H1 (cell line): ENCODE results near the gene MSL3B.

Experiments
- CTCF ChIA-PET: fragments of 300-600 bp; sonication (Branson Sonifier 250); formaldehyde crosslinking; loops from one replicate; lab custom pipeline; 2021; ENCODE audit not compliant: partially characterized antibody; lab: Charles Lee
- POLR2A ChIA-PET: fragments of 300-600 bp; sonication (Branson Sonifier 250); formaldehyde crosslinking; loops from one replicate; lab custom pipeline; 2021; ENCODE audit warnings: inconsistent platforms; ENCODE audit not compliant: partially characterized antibody; lab: Charles Lee
- DNase-seq, 2 experiments: peaks; one replicate each; pipeline versions ENCODE4 v3.0.0 to v3.0.0-alpha.2; 2010 to 2022; ENCODE audit warnings: low spot score in 2 of 2, low read depth in 1 of 2, mixed read lengths in 1 of 2
- FAIRE-seq: peaks from 2 replicates; lab custom pipeline; 2011; peaks lifted over from hg19 to GRCh38; lab: Jason Lieb, UNC
- H2AFZ ChIP-seq: 2 replicates; pipeline ENCODE4 v1.8.1; 2012; ENCODE audit warnings: low read length, inconsistent platforms
- H2AK5ac ChIP-seq: 2 replicates; pipeline ENCODE4 v1.6.1; 2013; ENCODE audit warnings: low read depth, low read length
- H2BK120ac ChIP-seq: replicated peaks from 2 replicates; pipeline ENCODE3; 2013; ENCODE audit warnings: low read depth, low read length, inconsistent platforms
- H2BK12ac ChIP-seq: 2 replicates; pipeline ENCODE4 v1.6.1; 2013; ENCODE audit warnings: low read depth, low read length
- H2BK15ac ChIP-seq: 2 replicates; pipeline ENCODE4 v1.6.1; 2013; ENCODE audit warnings: low read length
- H2BK20ac ChIP-seq: 2 replicates; pipeline ENCODE4 v1.6.1; 2013; ENCODE audit warnings: low read length
- H2BK5ac ChIP-seq: 2 replicates; pipeline ENCODE4 v1.6.1; 2013; ENCODE audit warnings: low read depth, low read length
- H3K14ac ChIP-seq: 2 replicates; pipeline ENCODE4 v1.6.1; 2013; ENCODE audit warnings: inconsistent platforms; ENCODE audit not compliant: insufficient read length
- H3K18ac ChIP-seq: 2 replicates; pipeline ENCODE4 v1.6.1; 2013; ENCODE audit warnings: low read length; ENCODE audit errors: extremely low read depth
- H3K23ac ChIP-seq: 2 replicates; pipeline ENCODE4 v1.6.1; 2013; ENCODE audit warnings: inconsistent platforms; ENCODE audit not compliant: insufficient read length
- H3K23me2 ChIP-seq: 2 replicates; pipeline ENCODE4 v1.6.1; 2013; ENCODE audit warnings: low read depth, low read length
- H3K27ac ChIP-seq: 2 replicates; pipeline ENCODE4 v1.6.1; 2011; ENCODE audit warnings: low read depth, low read length, inconsistent platforms
- H3K27me3 ChIP-seq, 4 experiments: replicated peaks in 1 of 4; 1 replicate in 1 of 4; 2 replicates in 3 of 4; pipeline versions ENCODE4 v1.6.1 to v1.8.1; 2011 to 2013; ENCODE audit warnings: low read length in 3 of 4, mild to moderate bottlenecking in 3 of 4, inconsistent platforms in 2 of 4, mixed read lengths in 2 of 4, moderate library complexity in 1 of 4; ENCODE audit not compliant: control insufficient read depth in 3 of 4, insufficient read depth in 3 of 4; ENCODE audit errors: extremely low read depth in 1 of 4
- H3K36me3 ChIP-seq, 4 experiments: 2 replicates each; pipeline versions ENCODE4 v1.6.1 to v1.8.1; 2011 to 2013; ENCODE audit warnings: mild to moderate bottlenecking in 4 of 4, low read length in 3 of 4, moderate library complexity in 2 of 4, control low read depth in 1 of 4, inconsistent platforms in 1 of 4; ENCODE audit not compliant: insufficient read depth in 4 of 4, control insufficient read depth in 2 of 4
- H3K4ac ChIP-seq: replicated peaks from 2 replicates; pipeline ENCODE3; 2013; ENCODE audit warnings: low read length, low read depth, mixed read lengths, inconsistent platforms; ENCODE audit not compliant: insufficient read length
- H3K4me1 ChIP-seq, 4 experiments: replicated peaks in 1 of 4; 1 replicate in 1 of 4; 2 replicates in 3 of 4; pipeline versions ENCODE4 v1.6.1 to v1.8.1; 2011 to 2013; ENCODE audit warnings: low read length in 3 of 4, inconsistent platforms in 2 of 4, mixed read lengths in 1 of 4; ENCODE audit not compliant: insufficient read depth in 4 of 4, control insufficient read depth in 3 of 4
- H3K4me2 ChIP-seq, 2 experiments: 2 replicates each; pipeline versions ENCODE4 v1.6.1 to v1.8.1; 2011 to 2013; ENCODE audit warnings: low read depth in 2 of 2, low read length in 2 of 2, control low read depth in 1 of 2, inconsistent platforms in 1 of 2, mild to moderate bottlenecking in 1 of 2; ENCODE audit not compliant: insufficient read depth in 1 of 2
- H3K4me3 ChIP-seq, 4 experiments: fragments of 200-600, 300-600 bp in 1 of 4; sonication (generic), shearing (Covaris generic), sonication (Bioruptor Twin) in 1 of 4; 2 replicates each; pipeline versions ENCODE4 v1.5.1 to v1.8.1; 2011 to 2016; ENCODE audit warnings: low read length in 4 of 4, low read depth in 3 of 4, control low read depth in 2 of 4, inconsistent platforms in 2 of 4, mild to moderate bottlenecking in 2 of 4, mixed read lengths in 1 of 4, moderate library complexity in 1 of 4; ENCODE audit not compliant: insufficient read depth in 2 of 4; ENCODE audit errors: extremely low read depth in 1 of 4
- H3K56ac ChIP-seq: replicated peaks from 2 replicates; pipeline ENCODE3; 2013; ENCODE audit warnings: low read depth, mild to moderate bottlenecking, mixed read lengths, low read length, inconsistent platforms; ENCODE audit not compliant: insufficient read length
- H3K79me1 ChIP-seq: 2 replicates; pipeline ENCODE4 v1.6.1; 2013; ENCODE audit warnings: low read depth, low read length, control low read depth
- H3K79me2 ChIP-seq, 2 experiments: 2 replicates each; pipeline versions ENCODE4 v1.6.1 to v1.8.1; 2012 to 2013; ENCODE audit warnings: low read length in 2 of 2, mild to moderate bottlenecking in 2 of 2, inconsistent platforms in 1 of 2; ENCODE audit not compliant: insufficient read depth in 2 of 2, control insufficient read depth in 1 of 2
- H3K9ac ChIP-seq, 4 experiments: replicated peaks in 1 of 4; 1 replicate in 1 of 4; 2 replicates in 3 of 4; pipeline versions ENCODE4 v1.6.1 to v1.8.1; 2011 to 2013; ENCODE audit warnings: low read depth in 3 of 4, low read length in 3 of 4, control low read depth in 2 of 4, mild to moderate bottlenecking in 2 of 4, moderate library complexity in 2 of 4, inconsistent platforms in 1 of 4; ENCODE audit errors: extremely low read depth in 1 of 4
- H3K9me3 ChIP-seq, 2 experiments: 2 replicates each; pipeline versions ENCODE4 v1.6.1 to v1.8.1; 2012 to 2013; ENCODE audit warnings: mild to moderate bottlenecking in 2 of 2, moderate library complexity in 2 of 2, control low read depth in 1 of 2, inconsistent platforms in 1 of 2, low read depth in 1 of 2, low read length in 1 of 2, mixed read lengths in 1 of 2; ENCODE audit not compliant: insufficient read depth in 2 of 2
- H4K20me1 ChIP-seq, 2 experiments: replicated peaks in 1 of 2; 2 replicates each; pipeline versions ENCODE3 to v1.8.1; 2011 to 2013; ENCODE audit warnings: inconsistent platforms in 2 of 2, low read length in 2 of 2, mild to moderate bottlenecking in 1 of 2; ENCODE audit not compliant: insufficient read depth in 2 of 2, control insufficient read depth in 1 of 2
- H4K5ac ChIP-seq: 2 replicates; pipeline ENCODE4 v1.6.1; 2013; ENCODE audit warnings: low read length, low read depth, mixed read lengths, inconsistent platforms; ENCODE audit not compliant: insufficient read length
- H4K8ac ChIP-seq: 2 replicates; pipeline ENCODE4 v1.8.0; 2013; ENCODE audit warnings: mild to moderate bottlenecking, moderate library complexity, low read length, inconsistent platforms; ENCODE audit not compliant: insufficient read depth; ENCODE audit errors: extremely low read depth
- H4K91ac ChIP-seq: replicated peaks from 2 replicates; pipeline ENCODE3; 2013; ENCODE audit warnings: low read length, mixed read lengths, inconsistent platforms; ENCODE audit not compliant: insufficient read length
- CEBPB ChIP-seq: IDR thresholded peaks from 2 replicates; pipeline ENCODE4 v1.6.1; 2012; ENCODE audit warnings: low read depth, low read length
- HDAC2 ChIP-seq, 2 experiments: fragments of 300-600 bp in 1 of 2; sonication (generic) in 1 of 2; IDR thresholded peaks; 2 replicates each; pipeline ENCODE4 v1.6.1; 2011 to 2012; ENCODE audit warnings: low read depth in 2 of 2, low read length in 2 of 2, mild to moderate bottlenecking in 2 of 2, moderate library complexity in 2 of 2, borderline replicate concordance in 1 of 2, inconsistent platforms in 1 of 2
- KDM1A ChIP-seq: fragments of 200-600, 300-600 bp; sonication (generic); IDR thresholded peaks from 2 replicates; pipeline ENCODE4 v1.7.1; 2016; ENCODE audit warnings: mild to moderate bottlenecking, low read length, borderline replicate concordance
- POU5F1 ChIP-seq: IDR thresholded peaks from 2 replicates; pipeline ENCODE4 v1.6.1; 2011; ENCODE audit warnings: low read depth, mild to moderate bottlenecking, low read length, moderate library complexity
- RAD21 ChIP-seq, 2 experiments: IDR thresholded peaks in 1 of 2; conservative IDR thresholded peaks in 1 of 2; 2 replicates each; pipeline ENCODE4 v1.6.1; 2011; ENCODE audit warnings: low read depth in 2 of 2, low read length in 2 of 2, improper control_type of control experiment in 1 of 2, inconsistent platforms in 1 of 2, mild to moderate bottlenecking in 1 of 2, moderate library complexity in 1 of 2
- RFX5 ChIP-seq: IDR thresholded peaks from 2 replicates; pipeline ENCODE4 v1.6.1; 2011; ENCODE audit warnings: low read depth, low read length, improper control_type of control experiment, borderline replicate concordance
- SIRT6 ChIP-seq: IDR thresholded peaks from one replicate; pipeline ENCODE4 v1.7.1; 2012; ENCODE audit warnings: low read length, inconsistent platforms
- ZNF274 ChIP-seq: IDR thresholded peaks from 2 replicates; pipeline ENCODE4 v1.7.0; 2012; ENCODE audit warnings: low read length, borderline replicate concordance; ENCODE audit errors: extremely low read depth
- WGBS, 2 experiments: shearing (Covaris generic) in 1 of 2; methylation state at CpG; one replicate each; pipeline versions ENCODE4 v1.1.6 to v1.1.7; 2013 to 2015; ENCODE audit warnings: low lambda C conversion rate in 2 of 2, mixed read lengths in 2 of 2, inconsistent platforms in 1 of 2, low coverage in 1 of 2, missing lambda C conversion rate in 1 of 2; ENCODE audit not compliant: insufficient replicate concordance in 2 of 2, insufficient coverage in 1 of 2, insufficient read length in 1 of 2; ENCODE audit errors: extremely low coverage in 1 of 2, missing lambda C conversion rate in 1 of 2; 5-methylcytosine and 5-hydroxymethylcytosine counted together

The MSL3B gene

GRCh38 chr2:233907627-233908026 is 39.4 kb upstream of the MSL3B start:
- Histone ChIP-seq H4K5ac (no peak overlapping the region), H2BK120ac (no peak overlapping the region), H3K4me1 (no peaks in the 10 kb centered on the region), H3K9ac (no peak overlapping the region), H3K14ac (no peak overlapping the region), H2AK5ac (no peak overlapping the region), H2BK20ac (no peak overlapping the region), H3K4me2 (no peak overlapping the region), H3K9me3 (no peaks in the 10 kb centered on the region), H3K27ac (no peak overlapping the region), H3K18ac (no peak overlapping the region), H2AFZ (no peak overlapping the region), H2BK15ac (no peak overlapping the region), H3K23me2 (no peaks in the 10 kb centered on the region; the same call in 1 of the 2 replicates), H3K79me2 (0 out of 4 replicates have a peak, but pooled peaks cover 0 to 2% of the 10 kb centered on the region in 2 experiments), H3K79me1 (no peaks in the 10 kb centered on the region), H4K8ac (no peak overlapping the region), H3K27me3 (no peaks in the 10 kb centered on the region), H3K4me3 (no peak overlapping the region), H2BK5ac (no peak overlapping the region), H2BK12ac (no peak overlapping the region), H3K36me3 (no peaks in the 10 kb centered on the region), H3K56ac (no peak overlapping the region), H3K23ac (no peak overlapping the region), H3K4ac (no peak overlapping the region), H4K91ac (no peak overlapping the region), H4K20me1 (no peaks in the 10 kb centered on the region)
- DNase-seq (no peak), FAIRE-seq (no peak)
- ChIA-PET POLR2A (no interaction called here), CTCF (no interaction called here)
- WGBS, 2 experiments: 74% methylated on average over 3 of the region's 3 CpGs; no CpG with 5 or more reads in 1 of the 2 experiments
- no peak for TF ChIP-seq KDM1A
- no peak for TF ChIP-seq POU5F1
- no peak for TF ChIP-seq HDAC2 (IDR thresholded peaks at IDR 0.05; ENCODE audit: borderline replicate concordance in 1 of 2, low read depth in 2 of 2, low read length in 2 of 2)
- TF ChIP-seq RFX5: no peak
- no peak for TF ChIP-seq ZNF274
- no peak for TF ChIP-seq CEBPB
- no peak for TF ChIP-seq RAD21 (IDR thresholded peaks at IDR 0.05 in 1 of 2, conservative IDR thresholded peaks at IDR 0.05 in 1 of 2; ENCODE audit: low read depth in 2 of 2, low read length in 2 of 2)
- no peak for TF ChIP-seq SIRT6
